ENCODE data around the gene TIMELESS.
"Not testable (repeated sequence)": the region's sequence is repeated elsewhere in the genome, so short reads cannot be mapped to it uniquely, and the experiment has no call there.

TIMELESS gene

DNA sequence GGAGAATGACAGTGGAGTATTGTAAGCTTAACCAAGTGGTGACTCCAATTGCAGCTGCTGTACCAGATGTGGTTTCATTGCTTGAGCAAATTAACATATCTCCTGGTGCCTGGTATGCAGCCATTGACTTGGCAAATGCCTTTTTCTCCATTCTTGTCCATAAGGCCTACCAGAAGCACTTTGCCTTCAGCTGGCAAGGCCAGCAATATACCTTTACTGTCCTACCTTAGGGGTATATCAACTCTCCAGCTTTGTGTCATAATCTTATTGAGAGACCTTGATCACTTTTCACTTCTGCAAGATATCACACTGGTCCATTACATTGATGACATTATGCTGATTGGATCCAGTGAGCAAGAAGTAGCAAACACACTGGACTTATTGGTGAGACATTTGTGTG, 47.6 kb downstream of the TIMELESS start:
- H3K27me3 ChIP-seq (ENCODE audit: control insufficient read depth, insufficient read depth, low read length); H3K27ac ChIP-seq (ENCODE audit: low read depth, low read length); H3K4me1 ChIP-seq (ENCODE audit: control insufficient read depth, insufficient read depth, low read length); H3K9ac ChIP-seq (ENCODE audit: low read depth, low read length); H3K36me3 ChIP-seq (ENCODE audit: control insufficient read depth, insufficient read depth, low read length); H3K4me3 ChIP-seq (ENCODE audit: low read depth, low read length); H3K9me3 ChIP-seq (ENCODE audit: control insufficient read depth, insufficient read depth, low read length): not testable (repeated sequence)

GRCh38 chr12:56401125-56401524, 48.1 kb downstream of the TIMELESS start:
- H3K4me3 ChIP-seq (ENCODE audit: low read depth, low read length); H3K27ac ChIP-seq (ENCODE audit: low read depth, low read length): not testable (repeated sequence)

DNA sequence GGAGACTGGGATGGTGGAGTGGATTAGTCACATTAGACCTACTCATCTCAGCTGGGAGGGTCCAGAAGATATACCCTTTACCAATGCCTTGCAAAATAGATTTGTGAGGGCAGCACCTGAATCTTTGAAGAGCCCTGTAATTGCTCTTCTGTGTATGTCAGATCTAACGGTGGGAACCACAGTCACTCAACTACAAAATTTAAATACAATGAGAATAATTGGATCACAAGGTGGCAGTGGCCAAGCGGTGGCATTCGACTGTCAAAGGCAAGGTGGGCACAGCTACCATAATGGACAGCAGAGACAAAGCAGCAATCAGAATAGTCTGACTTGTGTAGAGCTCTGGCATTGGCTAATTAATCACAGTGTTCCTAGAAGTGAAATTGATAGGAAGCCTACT, 49.8 kb downstream of the TIMELESS start:
- H3K36me3 ChIP-seq (ENCODE audit: control insufficient read depth, insufficient read depth, low read length); H3K27me3 ChIP-seq (ENCODE audit: control insufficient read depth, insufficient read depth, low read length); H3K9ac ChIP-seq (ENCODE audit: low read depth, low read length); H3K9me3 ChIP-seq (ENCODE audit: control insufficient read depth, insufficient read depth, low read length); H3K4me3 ChIP-seq (ENCODE audit: low read depth, low read length); H3K27ac ChIP-seq (ENCODE audit: low read depth, low read length); H3K4me1 ChIP-seq (ENCODE audit: control insufficient read depth, insufficient read depth, low read length): not testable (repeated sequence)

More at GRCh38 chr12:56401125-56401524, 48.1 kb downstream of the TIMELESS start:
- H3K9ac ChIP-seq (ENCODE audit: low read depth, low read length); H3K9me3 ChIP-seq (ENCODE audit: control insufficient read depth, insufficient read depth, low read length); H3K4me1 ChIP-seq (ENCODE audit: control insufficient read depth, insufficient read depth, low read length); H3K36me3 ChIP-seq (ENCODE audit: control insufficient read depth, insufficient read depth, low read length); H3K27me3 ChIP-seq (ENCODE audit: control insufficient read depth, insufficient read depth, low read length): not testable (repeated sequence)

DNA sequence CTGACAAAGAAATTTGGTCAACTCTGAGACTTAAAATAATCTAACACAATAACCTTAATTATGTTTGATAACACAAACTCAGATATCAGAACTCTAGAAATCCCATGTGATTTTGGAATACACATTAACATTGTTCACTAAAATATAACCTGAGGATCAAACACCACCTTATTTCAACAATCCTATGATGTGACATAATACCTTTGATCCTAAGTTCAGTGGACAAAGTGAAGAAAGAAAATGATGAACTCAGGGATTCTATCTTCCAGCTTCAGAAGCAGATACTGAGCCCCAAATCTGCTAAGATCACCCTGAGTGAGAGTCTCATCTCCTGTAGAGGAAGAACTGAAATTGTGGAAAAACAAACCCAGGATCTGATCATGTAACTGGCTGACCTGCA, 50.9 kb downstream of the TIMELESS start:
- H3K36me3 ChIP-seq (ENCODE audit: control insufficient read depth, insufficient read depth, low read length): no peaks in the 10 kb centered on the region
- H3K27me3 ChIP-seq (ENCODE audit: control insufficient read depth, insufficient read depth, low read length): no peaks in the 10 kb centered on the region
- H3K9ac ChIP-seq (ENCODE audit: low read depth, low read length): no peak overlapping the region
- peaks cover 5% of the 10 kb centered on the region; the same call in 1 of the 2 replicates for H3K9me3 ChIP-seq (ENCODE audit: control insufficient read depth, insufficient read depth, low read length)
- H3K4me3 ChIP-seq (ENCODE audit: low read depth, low read length): no peak overlapping the region
- no peak overlapping the region for H3K27ac ChIP-seq (ENCODE audit: low read depth, low read length)
- H3K4me1 ChIP-seq (ENCODE audit: control insufficient read depth, insufficient read depth, low read length): no peaks in the 10 kb centered on the region

- no peaks in the 10 kb centered on the region for H3K9me3 ChIP-seq (ENCODE audit: control insufficient read depth, insufficient read depth, low read length)
- no peak overlapping the region for H3K27ac ChIP-seq (ENCODE audit: low read depth, low read length)
- H3K9ac ChIP-seq (ENCODE audit: low read depth, low read length): no peak overlapping the region
- H3K4me3 ChIP-seq (ENCODE audit: low read depth, low read length): no peak overlapping the region
- H3K27me3 ChIP-seq (ENCODE audit: control insufficient read depth, insufficient read depth, low read length): no peaks in the 10 kb centered on the region
- 0 out of 2 replicates have a peak, but pooled peaks cover under 1% of the 10 kb centered on the region for H3K4me1 ChIP-seq (ENCODE audit: control insufficient read depth, insufficient read depth, low read length)
- no peaks in the 10 kb centered on the region for H3K36me3 ChIP-seq (ENCODE audit: control insufficient read depth, insufficient read depth, low read length)
These were observed 56.9 kb downstream of the TIMELESS start for GRCh38 chr12:56392331-56392730.

DNA sequence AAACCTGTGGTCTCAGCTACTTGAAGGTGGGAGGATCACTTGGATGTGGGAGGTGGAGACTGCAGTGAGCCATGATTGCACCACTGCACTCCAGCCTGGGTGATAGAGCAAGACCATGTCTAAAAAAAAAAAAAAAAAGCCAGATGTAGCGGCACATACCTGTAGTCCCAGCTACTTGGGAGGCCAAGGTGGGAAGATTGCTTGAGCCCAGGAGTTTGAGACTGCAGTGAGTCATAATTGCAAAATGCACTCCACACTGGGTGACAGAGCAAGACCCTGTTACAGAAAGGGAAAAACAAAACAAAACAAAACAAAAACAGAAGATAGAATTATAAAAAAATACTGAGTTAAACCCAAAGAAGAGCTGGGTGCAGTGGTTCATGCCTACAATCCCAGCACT, 57.5 kb downstream of the TIMELESS start:
- no peaks in the 10 kb centered on the region for H3K27me3 ChIP-seq (ENCODE audit: control insufficient read depth, insufficient read depth, low read length)
- H3K4me1 ChIP-seq (ENCODE audit: control insufficient read depth, insufficient read depth, low read length): 0 out of 2 replicates have a peak, but pooled peaks cover 6% of the 10 kb centered on the region
- H3K9ac ChIP-seq (ENCODE audit: low read depth, low read length): no peak overlapping the region
- H3K27ac ChIP-seq (ENCODE audit: low read depth, low read length): no peak overlapping the region
- H3K4me3 ChIP-seq (ENCODE audit: low read depth, low read length): no peak overlapping the region
- H3K9me3 ChIP-seq (ENCODE audit: control insufficient read depth, insufficient read depth, low read length): no peaks in the 10 kb centered on the region
- H3K36me3 ChIP-seq (ENCODE audit: control insufficient read depth, insufficient read depth, low read length): no peaks in the 10 kb centered on the region

GRCh38 chr12:56389412-56389811, 59.8 kb downstream of the TIMELESS start:
- no peak overlapping the region for H3K9ac ChIP-seq (ENCODE audit: low read depth, low read length)

DNA sequence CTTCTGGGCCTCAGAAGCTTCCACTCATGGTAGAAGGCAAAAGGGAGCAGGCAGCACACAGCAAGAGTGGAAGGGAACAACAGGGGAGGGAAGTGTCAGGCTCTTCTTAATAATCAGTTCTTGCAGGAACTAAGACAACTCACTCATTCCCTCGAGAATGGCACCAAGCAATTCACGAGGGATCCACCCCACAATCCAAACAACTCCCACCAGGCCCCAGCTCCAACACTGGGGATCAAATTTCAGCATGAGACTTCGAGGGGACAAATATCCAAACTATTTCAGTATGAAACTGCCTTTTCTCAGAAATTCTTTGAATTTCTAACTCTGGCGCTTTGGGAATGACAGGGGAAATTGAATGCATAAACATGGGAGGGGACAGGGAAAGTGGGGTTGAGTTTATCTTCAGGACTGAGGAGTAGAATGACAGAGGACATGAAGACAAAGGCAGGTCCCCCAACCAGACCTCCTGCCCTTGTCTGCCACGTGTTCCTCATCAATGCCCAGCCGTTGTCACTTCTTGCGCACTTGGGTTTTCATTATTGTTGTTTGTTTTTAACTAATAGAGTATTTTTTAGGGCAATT, 62.0 kb downstream of the TIMELESS start:
- H3K27ac ChIP-seq (ENCODE audit: low read depth, low read length): no peak overlapping the region
- H3K9me3 ChIP-seq (ENCODE audit: control insufficient read depth, insufficient read depth, low read length): no peaks in the 10 kb centered on the region
- no peaks in the 10 kb centered on the region for H3K27me3 ChIP-seq (ENCODE audit: control insufficient read depth, insufficient read depth, low read length)
- no peaks in the 10 kb centered on the region for H3K36me3 ChIP-seq (ENCODE audit: control insufficient read depth, insufficient read depth, low read length)
- no peak overlapping the region for H3K4me3 ChIP-seq (ENCODE audit: low read depth, low read length)
- 0 out of 2 replicates have a peak, but pooled peaks cover 6% of the 10 kb centered on the region for H3K4me1 ChIP-seq (ENCODE audit: control insufficient read depth, insufficient read depth, low read length)
- no peak overlapping the region for H3K9ac ChIP-seq (ENCODE audit: low read depth, low read length)

More at GRCh38 chr12:56389412-56389811, 59.8 kb downstream of the TIMELESS start:
- Histone ChIP-seq H3K4me1 (ENCODE audit: control insufficient read depth, insufficient read depth, low read length) (0 out of 2 replicates have a peak, but pooled peaks cover 6% of the 10 kb centered on the region), H3K4me3 (ENCODE audit: low read depth, low read length) (no peak overlapping the region), H3K9me3 (ENCODE audit: control insufficient read depth, insufficient read depth, low read length) (no peaks in the 10 kb centered on the region), H3K27me3 (ENCODE audit: control insufficient read depth, insufficient read depth, low read length) (no peaks in the 10 kb centered on the region), H3K36me3 (ENCODE audit: control insufficient read depth, insufficient read depth, low read length) (no peaks in the 10 kb centered on the region), H3K27ac (ENCODE audit: low read depth, low read length) (no peak overlapping the region)

DNA sequence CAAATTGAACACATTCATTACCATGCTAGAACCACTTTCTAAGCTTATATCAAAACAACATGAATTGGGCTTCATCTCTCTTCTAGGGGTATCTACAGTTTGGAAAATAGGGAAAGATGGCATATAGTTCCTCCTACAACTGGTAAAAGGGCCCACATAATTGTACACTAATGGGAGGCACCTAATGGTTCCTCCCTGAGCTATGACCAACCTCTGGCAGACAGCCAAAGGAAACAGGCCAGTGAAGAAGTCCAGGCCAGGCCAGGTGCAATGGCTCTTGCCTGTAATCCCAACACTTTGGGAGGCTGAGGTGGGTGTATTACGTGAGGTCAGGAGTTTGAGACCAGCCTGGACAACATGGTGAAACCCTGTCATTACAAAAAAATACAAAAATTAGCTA, 63.4 kb downstream of the TIMELESS start:
- H3K9me3 ChIP-seq (ENCODE audit: control insufficient read depth, insufficient read depth, low read length): no peaks in the 10 kb centered on the region
- H3K4me1 ChIP-seq (ENCODE audit: control insufficient read depth, insufficient read depth, low read length): 0 out of 2 replicates have a peak, but pooled peaks cover 6% of the 10 kb centered on the region

DNA sequence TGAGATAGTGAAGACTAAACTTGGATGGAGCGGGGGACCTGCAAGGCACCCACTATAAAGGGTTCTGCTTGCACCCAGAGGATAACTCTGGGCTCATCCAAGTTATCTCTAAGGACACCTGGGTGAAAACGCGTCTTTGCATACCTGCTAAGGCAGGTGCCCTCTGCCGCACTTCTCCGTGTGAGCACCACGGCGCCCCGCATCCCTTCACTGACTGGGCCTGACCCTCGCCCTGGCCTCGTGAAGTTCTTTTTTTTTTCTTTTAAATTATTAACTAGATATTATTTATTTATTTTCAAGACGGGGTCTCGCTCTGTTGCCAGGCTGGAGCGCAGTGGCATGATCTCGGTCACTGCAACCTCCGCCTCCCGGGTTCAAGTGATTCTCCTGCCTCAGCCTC, 66.6 kb downstream of the TIMELESS start:
- H3K4me1 ChIP-seq (ENCODE audit: control insufficient read depth, insufficient read depth, low read length): peaks cover 10% of the 10 kb centered on the region
- no peaks in the 10 kb centered on the region for H3K27me3 ChIP-seq (ENCODE audit: control insufficient read depth, insufficient read depth, low read length)
- no peaks in the 10 kb centered on the region for H3K9me3 ChIP-seq (ENCODE audit: control insufficient read depth, insufficient read depth, low read length)
- H3K4me3 ChIP-seq (ENCODE audit: low read depth, low read length): no peak overlapping the region
- no peak overlapping the region for H3K27ac ChIP-seq (ENCODE audit: low read depth, low read length)
- no peaks in the 10 kb centered on the region for H3K36me3 ChIP-seq (ENCODE audit: control insufficient read depth, insufficient read depth, low read length)
- no peak overlapping the region for H3K9ac ChIP-seq (ENCODE audit: low read depth, low read length)

More for the DNA sequence above, 63.4 kb downstream of the TIMELESS start:
- Histone ChIP-seq H3K27ac (ENCODE audit: low read depth, low read length) (no peak overlapping the region), H3K27me3 (ENCODE audit: control insufficient read depth, insufficient read depth, low read length) (no peaks in the 10 kb centered on the region), H3K9ac (ENCODE audit: low read depth, low read length) (no peak overlapping the region), H3K36me3 (ENCODE audit: control insufficient read depth, insufficient read depth, low read length) (no peaks in the 10 kb centered on the region), H3K4me3 (ENCODE audit: low read depth, low read length) (no peak overlapping the region)

DNA sequence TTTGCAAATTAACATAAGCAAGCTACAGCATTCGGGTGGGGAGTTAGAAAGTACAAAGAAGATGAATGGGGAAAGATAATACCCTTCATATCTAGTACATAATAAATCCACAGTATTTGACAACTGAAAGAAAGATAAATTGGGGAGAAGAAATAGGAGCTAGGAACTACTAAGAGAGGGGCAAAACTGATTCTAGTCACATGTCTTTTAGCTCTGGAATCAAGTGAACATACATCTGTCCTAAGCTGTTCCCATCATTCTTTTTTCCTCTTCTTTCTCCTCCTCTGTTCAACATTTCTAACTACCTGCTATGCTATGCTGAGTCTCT, 71.3 kb downstream of the TIMELESS start:
- Histone ChIP-seq H3K27ac (ENCODE audit: low read depth, low read length) (no peak overlapping the region), H3K36me3 (ENCODE audit: control insufficient read depth, insufficient read depth, low read length) (no peaks in the 10 kb centered on the region), H3K9me3 (ENCODE audit: control insufficient read depth, insufficient read depth, low read length) (no peaks in the 10 kb centered on the region), H3K4me3 (ENCODE audit: low read depth, low read length) (no peak overlapping the region), H3K9ac (ENCODE audit: low read depth, low read length) (no peak overlapping the region), H3K4me1 (ENCODE audit: control insufficient read depth, insufficient read depth, low read length) (peaks cover 7% of the 10 kb centered on the region), H3K27me3 (ENCODE audit: control insufficient read depth, insufficient read depth, low read length) (no peaks in the 10 kb centered on the region)

Data from HUES48 (cell line).